HK-2 (cell line): ENCODE measurements around the gene ZBTB22.
A peak's percentile ranks its signal among the peaks of the same experiment; 100 is the strongest.

ENCODE experiments used
- DNase-seq: peaks from one replicate; pipeline ENCODE4 v3.0.0-alpha.2; 2018; ENCODE audit not compliant: unreplicated experiment

Gene ZBTB22

GRCh38 chr6:33330736-33331135, 13.2 kb upstream of the ZBTB22 start:
- no peak for DNase-seq

DNA sequence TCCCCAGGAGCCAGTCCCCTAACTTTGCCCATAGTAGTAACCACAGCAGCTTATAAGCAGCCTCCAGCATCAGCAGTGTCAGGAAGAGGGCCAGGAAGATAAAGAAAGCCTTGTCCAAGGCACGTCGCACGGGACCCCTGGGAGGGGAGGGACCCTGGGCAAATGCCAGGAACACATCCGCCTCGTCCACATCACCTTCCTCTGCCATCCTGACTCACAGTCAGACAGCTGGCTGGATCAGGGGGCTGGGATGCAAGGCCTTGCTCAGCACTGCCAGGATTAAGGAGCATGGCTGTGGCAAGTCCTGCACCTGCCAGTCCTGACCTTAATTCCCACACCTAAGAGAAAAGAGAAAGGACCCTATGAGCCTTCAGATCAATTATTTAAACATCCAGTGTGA, 11.5 kb upstream of the ZBTB22 start:
- no peak for DNase-seq

GRCh38 chr6:33324125-33324524, 6.6 kb upstream of the ZBTB22 start:
- no peak for DNase-seq

DNA sequence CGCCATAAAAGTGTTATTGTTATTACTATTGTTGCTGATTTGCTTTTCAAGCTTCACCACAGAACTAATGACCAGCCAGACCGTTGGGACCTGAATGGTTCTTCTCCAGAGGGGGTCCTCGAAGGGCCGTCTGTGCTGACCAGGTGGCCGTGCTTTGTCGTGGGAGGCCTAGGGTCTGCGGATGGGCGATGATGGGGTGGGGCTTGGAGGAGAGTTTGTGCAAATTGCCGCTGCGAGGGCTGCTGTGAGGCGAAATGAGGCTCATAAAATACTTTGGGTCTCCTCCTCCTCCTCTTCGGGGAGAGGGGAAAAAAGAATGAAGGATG, 6.0 kb upstream of the ZBTB22 start:
- DNase-seq, result no peak

DNA sequence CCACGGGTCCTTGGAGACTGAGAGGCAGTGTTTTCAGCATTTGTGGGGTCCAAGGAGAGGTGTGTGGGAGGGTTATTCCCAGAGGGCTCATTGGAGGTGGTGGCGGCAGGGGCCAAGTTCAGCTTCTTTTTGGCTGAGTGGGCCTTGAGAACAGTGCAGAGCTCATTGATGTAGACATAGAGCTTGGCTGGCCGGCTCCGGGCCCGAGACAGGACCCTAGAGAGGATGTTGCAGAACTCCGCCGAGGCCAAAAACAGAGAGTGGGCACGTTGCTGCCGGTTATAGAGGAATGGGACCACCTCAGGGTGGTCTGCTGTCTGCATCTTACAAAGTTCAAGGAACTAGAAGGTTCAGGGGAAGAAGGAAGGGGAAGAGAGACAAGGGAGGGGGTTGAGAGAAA, 3.7 kb upstream of the ZBTB22 start:
- DNase-seq, result no peak

GRCh38 chr6:33320315-33321181, 3.0 kb upstream of the ZBTB22 start:
- DNase-seq, result peak; percentile 48

- no peak for DNase-seq
These were observed 2.4 kb upstream of the ZBTB22 start for GRCh38 chr6:33319939-33320314.

DNA sequence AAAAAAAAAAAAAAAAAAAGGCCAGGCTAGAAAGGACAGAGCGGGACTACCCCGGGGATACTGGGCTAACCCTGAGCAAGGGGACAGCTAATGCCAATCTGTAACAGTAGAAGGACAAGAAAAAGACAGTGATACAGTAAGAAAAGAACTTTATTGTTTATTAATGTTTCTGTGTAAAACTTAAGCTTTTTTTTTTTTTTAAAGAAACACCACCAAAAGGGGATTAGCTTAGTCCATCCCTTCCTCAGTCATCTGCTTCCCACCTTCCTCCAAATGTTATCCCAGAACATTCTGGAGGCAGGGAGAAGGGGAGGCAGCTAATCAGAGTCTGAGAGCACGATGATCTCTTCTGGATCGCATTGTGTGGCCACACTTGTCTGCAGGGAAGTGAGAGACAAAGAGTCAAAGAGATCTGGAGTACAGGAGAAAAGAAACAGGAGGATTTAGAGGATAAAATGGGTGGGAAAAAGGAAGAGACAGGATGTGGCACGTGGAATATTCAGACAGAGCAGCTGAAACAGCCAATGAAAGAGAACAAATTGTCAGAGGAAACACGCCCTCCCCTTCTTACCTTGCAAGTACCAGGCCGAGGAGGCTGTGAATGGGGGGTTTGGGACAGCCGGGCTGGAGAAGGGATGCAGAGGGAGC, 1.0 kb upstream of the ZBTB22 start:
- DNase-seq, result no peak

GRCh38 chr6:33317419-33317668, 200 bp downstream of the ZBTB22 start:
- DNase-seq, result no peak

GRCh38 chr6:33316603-33317418, 733 bp downstream of the ZBTB22 start:
- no peak for DNase-seq

- DNase-seq, result no peak
These were observed 1.5 kb downstream of the ZBTB22 start for GRCh38 chr6:33315793-33316602.

GRCh38 chr6:33314943-33315792, 2.4 kb downstream of the ZBTB22 start:
- DNase-seq, result no peak

DNA sequence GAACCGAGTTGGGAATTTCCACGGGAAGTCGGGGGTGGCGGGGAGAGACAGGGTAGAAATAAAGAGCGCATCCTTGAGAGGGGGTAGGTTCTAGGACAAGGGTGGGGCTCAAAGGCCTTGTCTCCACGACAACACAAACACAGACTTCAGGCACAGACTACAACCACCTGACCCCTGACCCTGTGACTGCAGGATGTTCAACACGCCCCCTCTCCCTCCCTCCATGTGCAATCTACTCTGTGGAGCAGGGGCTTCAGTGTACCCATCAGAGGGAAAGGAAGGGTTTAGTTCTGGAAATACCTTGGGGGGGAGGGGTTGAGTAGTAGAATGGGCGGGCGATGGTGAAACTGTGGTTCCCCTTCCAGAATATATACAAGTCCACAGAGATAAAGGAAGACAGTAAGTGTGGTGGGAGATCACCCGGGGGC, 3.0 kb downstream of the ZBTB22 start:
- peak; percentile 72 for DNase-seq

GRCh38 chr6:33313709-33314514, 3.6 kb downstream of the ZBTB22 start, which contains the start of gene TAPBP:
Gene TAPBP (minus strand): TSS chr6:33314078. CDS start chr6:33314041, 37 bp downstream.
- DNase-seq, result peak; percentile 78

GRCh38 chr6:33313105-33313708, 4.3 kb downstream of the ZBTB22 start:
- peak; percentile 39 for DNase-seq

DNA sequence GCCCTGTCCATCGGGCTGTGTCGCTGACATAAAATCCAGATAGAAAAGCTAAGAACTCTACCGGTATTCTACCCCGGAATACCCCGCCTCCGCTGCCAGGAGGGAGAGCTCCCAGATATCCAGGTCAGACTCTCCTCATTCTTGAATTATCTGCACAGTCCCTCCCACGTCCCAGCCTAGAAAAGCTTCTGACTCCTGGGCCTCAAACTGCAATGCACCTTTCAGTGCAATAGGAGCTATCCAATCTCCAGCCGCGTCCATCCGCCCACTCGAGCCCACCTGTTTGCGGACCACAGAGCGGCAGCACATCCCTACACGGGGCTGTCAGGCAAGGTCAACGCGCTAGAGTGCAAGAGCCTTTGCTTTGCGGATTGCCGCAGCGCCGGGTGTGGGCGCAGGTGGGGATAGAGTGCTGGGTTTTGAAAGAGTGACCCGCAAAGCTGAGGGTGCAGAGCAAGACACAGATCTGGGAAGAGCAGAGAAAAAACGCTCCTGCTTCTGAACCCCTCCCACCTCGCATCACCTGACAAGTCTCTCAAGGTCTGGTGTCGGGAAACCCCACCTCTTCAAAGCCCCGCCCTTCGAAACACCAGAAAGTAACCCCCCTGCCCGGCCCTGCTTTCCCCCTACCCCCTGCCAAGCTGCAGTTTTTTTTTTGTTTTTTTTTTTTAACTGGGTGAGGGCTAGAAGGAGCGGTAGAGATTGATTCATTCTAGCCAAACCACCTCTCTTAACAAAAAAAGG, 5.0 kb downstream of the ZBTB22 start:
- DNase-seq, result peak; percentile 74

- no peak for DNase-seq
These were observed 11.2 kb downstream of the ZBTB22 start for GRCh38 chr6:33306356-33306755.

- no peak for DNase-seq
These were observed 12.5 kb downstream of the ZBTB22 start for GRCh38 chr6:33305052-33305451.

GRCh38 chr6:33304216-33304615, 13.3 kb downstream of the ZBTB22 start:
- no peak for DNase-seq
